ENCODE results near the gene LAMC2. TPM values are rescaled to one million over a fixed set of nuclear protein-coding genes. Genes with fewer than 3 reads are reported as not detected.

Gene LAMC2
- total and polyA plus RNA-seq, 9 of the 15 experiments (the other 6 are each of a cell fraction or from before 2014, with no cell fraction given), result 0.02 to 0.03 TPM; not detected in 7

DNA sequence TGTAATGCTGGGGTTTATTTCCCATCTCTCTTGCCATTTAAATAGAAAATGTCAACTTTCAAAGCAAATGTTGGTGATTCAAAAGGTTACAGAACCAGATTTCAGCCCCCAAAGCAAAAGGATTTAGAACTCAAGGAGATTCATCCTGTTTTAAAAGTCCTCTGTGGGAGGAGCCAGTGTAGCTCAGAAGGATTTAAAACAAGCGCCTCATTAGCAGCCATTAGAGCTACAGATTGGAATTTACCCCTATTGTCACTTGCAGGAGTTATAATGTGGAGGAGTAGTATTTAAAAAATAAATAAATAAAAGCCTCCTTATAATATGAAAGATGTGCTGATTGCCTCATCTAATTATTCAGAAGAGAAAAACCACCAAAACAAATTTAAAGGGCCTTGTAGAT is 107.8 kb downstream of the LAMC2 start:
- WGBS (ENCODE audit: insufficient coverage, low coverage, missing lambda C conversion rate), result 0% methylated on average over 1 of the region's 1 CpG
- intact Hi-C loops (cut with micrococcal nuclease), result no loop called here

More for the DNA sequence above, 107.8 kb downstream of the LAMC2 start:
- CTCF ChIA-PET (ENCODE audit: low intra/inter-chr PET ratio), result no interaction called here
- TF ChIP-seq ESRRA (IDR thresholded peaks at IDR 0.05; ENCODE audit: borderline replicate concordance, low read depth) (no peak), NFXL1 (CRISPR knock-in tag; IDR thresholded peaks at IDR 0.05) (no peak), SAP30 (IDR thresholded peaks at IDR 0.05; ENCODE audit: borderline replicate concordance, insufficient read depth, low read depth, low read length, poor library complexity, severe bottlenecking) (no peak), ATF7 (IDR thresholded peaks at IDR 0.05) (no peak), ARID2 (IDR thresholded peaks at IDR 0.05) (no peak), SLC30A9 (CRISPR knock-in tag; IDR thresholded peaks at IDR 0.05) (no peak), THRB (CRISPR knock-in tag; conservative IDR thresholded peaks at IDR 0.05) (no peak), ZNF23 (CRISPR knock-in tag; IDR thresholded peaks at IDR 0.05) (no peak), NR4A1 (CRISPR knock-in tag; IDR thresholded peaks at IDR 0.05) (no peak), NR4A1 (tag; IDR thresholded peaks at IDR 0.05) (no peak), ZNF507 (tag; conservative IDR thresholded peaks at IDR 0.05) (no peak)
- TF ChIP-seq, protein P1, sequence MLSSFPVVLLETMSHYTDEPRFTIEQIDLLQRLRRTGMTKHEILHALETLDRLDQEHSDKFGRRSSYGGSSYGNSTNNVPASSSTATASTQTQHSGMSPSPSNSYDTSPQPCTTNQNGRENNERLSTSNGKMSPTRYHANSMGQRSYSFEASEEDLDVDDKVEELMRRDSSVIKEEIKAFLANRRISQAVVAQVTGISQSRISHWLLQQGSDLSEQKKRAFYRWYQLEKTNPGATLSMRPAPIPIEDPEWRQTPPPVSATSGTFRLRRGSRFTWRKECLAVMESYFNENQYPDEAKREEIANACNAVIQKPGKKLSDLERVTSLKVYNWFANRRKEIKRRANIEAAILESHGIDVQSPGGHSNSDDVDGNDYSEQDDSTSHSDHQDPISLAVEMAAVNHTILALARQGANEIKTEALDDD (IDR thresholded peaks at IDR 0.05), result no peak
- TF ChIP-seq, protein P2, sequence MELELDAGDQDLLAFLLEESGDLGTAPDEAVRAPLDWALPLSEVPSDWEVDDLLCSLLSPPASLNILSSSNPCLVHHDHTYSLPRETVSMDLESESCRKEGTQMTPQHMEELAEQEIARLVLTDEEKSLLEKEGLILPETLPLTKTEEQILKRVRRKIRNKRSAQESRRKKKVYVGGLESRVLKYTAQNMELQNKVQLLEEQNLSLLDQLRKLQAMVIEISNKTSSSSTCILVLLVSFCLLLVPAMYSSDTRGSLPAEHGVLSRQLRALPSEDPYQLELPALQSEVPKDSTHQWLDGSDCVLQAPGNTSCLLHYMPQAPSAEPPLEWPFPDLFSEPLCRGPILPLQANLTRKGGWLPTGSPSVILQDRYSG (tag; conservative IDR thresholded peaks at IDR 0.05; ENCODE audit: low read depth), result no peak
- TF ChIP-seq, protein P3, sequence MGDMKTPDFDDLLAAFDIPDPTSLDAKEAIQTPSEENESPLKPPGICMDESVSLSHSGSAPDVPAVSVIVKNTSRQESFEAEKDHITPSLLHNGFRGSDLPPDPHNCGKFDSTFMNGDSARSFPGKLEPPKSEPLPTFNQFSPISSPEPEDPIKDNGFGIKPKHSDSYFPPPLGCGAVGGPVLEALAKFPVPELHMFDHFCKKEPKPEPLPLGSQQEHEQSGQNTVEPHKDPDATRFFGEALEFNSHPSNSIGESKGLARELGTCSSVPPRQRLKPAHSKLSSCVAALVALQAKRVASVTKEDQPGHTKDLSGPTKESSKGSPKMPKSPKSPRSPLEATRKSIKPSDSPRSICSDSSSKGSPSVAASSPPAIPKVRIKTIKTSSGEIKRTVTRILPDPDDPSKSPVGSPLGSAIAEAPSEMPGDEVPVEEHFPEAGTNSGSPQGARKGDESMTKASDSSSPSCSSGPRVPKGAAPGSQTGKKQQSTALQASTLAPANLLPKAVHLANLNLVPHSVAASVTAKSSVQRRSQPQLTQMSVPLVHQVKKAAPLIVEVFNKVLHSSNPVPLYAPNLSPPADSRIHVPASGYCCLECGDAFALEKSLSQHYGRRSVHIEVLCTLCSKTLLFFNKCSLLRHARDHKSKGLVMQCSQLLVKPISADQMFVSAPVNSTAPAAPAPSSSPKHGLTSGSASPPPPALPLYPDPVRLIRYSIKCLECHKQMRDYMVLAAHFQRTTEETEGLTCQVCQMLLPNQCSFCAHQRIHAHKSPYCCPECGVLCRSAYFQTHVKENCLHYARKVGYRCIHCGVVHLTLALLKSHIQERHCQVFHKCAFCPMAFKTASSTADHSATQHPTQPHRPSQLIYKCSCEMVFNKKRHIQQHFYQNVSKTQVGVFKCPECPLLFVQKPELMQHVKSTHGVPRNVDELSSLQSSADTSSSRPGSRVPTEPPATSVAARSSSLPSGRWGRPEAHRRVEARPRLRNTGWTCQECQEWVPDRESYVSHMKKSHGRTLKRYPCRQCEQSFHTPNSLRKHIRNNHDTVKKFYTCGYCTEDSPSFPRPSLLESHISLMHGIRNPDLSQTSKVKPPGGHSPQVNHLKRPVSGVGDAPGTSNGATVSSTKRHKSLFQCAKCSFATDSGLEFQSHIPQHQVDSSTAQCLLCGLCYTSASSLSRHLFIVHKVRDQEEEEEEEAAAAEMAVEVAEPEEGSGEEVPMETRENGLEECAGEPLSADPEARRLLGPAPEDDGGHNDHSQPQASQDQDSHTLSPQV (IDR thresholded peaks at IDR 0.05), result no peak
- Histone ChIP-seq H4K20me1 (replicated peaks; ENCODE audit: control insufficient read depth, insufficient read depth, low read length) (no peaks in the 10 kb centered on the region; the same call in 1 of the 2 replicates), H3K9me1 (ENCODE audit: control insufficient read depth, insufficient read depth, low read length) (no peaks in the 10 kb centered on the region), H3K4me2 (ENCODE audit: insufficient read depth, low read length) (no peak overlapping the region), H3K4me1 (replicated peaks in 1 of 2; ENCODE audit: control insufficient read depth in 2 of 2, insufficient read depth in 2 of 2, low read length in 2 of 2) (no peaks in the 10 kb centered on the region), H3K4me3 (no peak overlapping the region), H3K36me3 (ENCODE audit: control insufficient read depth, insufficient read depth, low read length) (no peaks in the 10 kb centered on the region), H3K27me3 (ENCODE audit: control insufficient read depth in 2 of 2, insufficient read depth in 2 of 2, low read length in 2 of 2) (peaks cover 25 to 47% of the 10 kb centered on the region in 2 experiments), H3K79me2 (ENCODE audit: control insufficient read depth, insufficient read depth, low read length) (no peaks in the 10 kb centered on the region), H2AFZ (ENCODE audit: low read depth, low read length) (no peak overlapping the region), H3K9ac (ENCODE audit: insufficient read depth in 1 of 2, low read depth in 2 of 2, low read length in 2 of 2) (no peak overlapping the region), H3K27ac (ENCODE audit: extremely low read depth, low read depth, low read length) (no peak overlapping the region), H3K9me3 (replicated peaks; ENCODE audit: control insufficient read depth, insufficient read depth, low read depth, low read length) (no peaks in the 10 kb centered on the region)
- ATAC-seq, result no peak
- no peak for DNase-seq (ENCODE audit: extremely low read depth in 1 of 4, low spot score in 3 of 4)
- no peak for FAIRE-seq
- in situ Hi-C loops (cut with MboI), result no loop called here
- POLR2A ChIA-PET, result interaction anchor here (0.6 to 0.8 kb wide), 3 partner anchors 11 to 12 kb away, joined by 3 to 4 read pairs (median 3); no protein-coding TSS in a partner anchor
- no TSS peak for BruUV-seq (replicated peaks)
